GM12892 (cell line): ENCODE data around the gene CLDND1.

Source experiments
- POLR2A ChIP-seq: IDR thresholded peaks from 2 replicates; pipeline ENCODE4 v1.6.1; 2011; ENCODE audit warnings: low read depth, low read length, control low read depth
- POLR2AphosphoS5 ChIP-seq: IDR thresholded peaks from 2 replicates; pipeline ENCODE4 v1.6.1; 2011; ENCODE audit warnings: low read depth, low read length, control low read depth

- TF ChIP-seq POLR2AphosphoS5, result no peak
- TF ChIP-seq POLR2A, result no peak; the same call in 1 of the 2 replicates
Observed at GRCh38 chr3:98558100-98558827, 35.6 kb upstream of the CLDND1 start.
